Measurements from ENCODE around the gene EVA1B.

Gene EVA1B

GRCh38 chr1:36274201-36274600 lies 49.2 kb downstream of the EVA1B start:
- no peak for DNase-seq

GRCh38 chr1:36273024-36273423 lies 50.4 kb downstream of the EVA1B start:
- DNase-seq: no peak

Data from CD4-positive, alpha-beta T cell treated with Interferon gamma for 1 hour (primary cell).